DMS153 (cell line): ENCODE measurements around the gene TBC1D22A.

ENCODE experiments used
- DNase-seq: peaks from one replicate; lab custom pipeline; 2025; lab: John Stamatoyannopoulos, UW

The TBC1D22A gene

DNA sequence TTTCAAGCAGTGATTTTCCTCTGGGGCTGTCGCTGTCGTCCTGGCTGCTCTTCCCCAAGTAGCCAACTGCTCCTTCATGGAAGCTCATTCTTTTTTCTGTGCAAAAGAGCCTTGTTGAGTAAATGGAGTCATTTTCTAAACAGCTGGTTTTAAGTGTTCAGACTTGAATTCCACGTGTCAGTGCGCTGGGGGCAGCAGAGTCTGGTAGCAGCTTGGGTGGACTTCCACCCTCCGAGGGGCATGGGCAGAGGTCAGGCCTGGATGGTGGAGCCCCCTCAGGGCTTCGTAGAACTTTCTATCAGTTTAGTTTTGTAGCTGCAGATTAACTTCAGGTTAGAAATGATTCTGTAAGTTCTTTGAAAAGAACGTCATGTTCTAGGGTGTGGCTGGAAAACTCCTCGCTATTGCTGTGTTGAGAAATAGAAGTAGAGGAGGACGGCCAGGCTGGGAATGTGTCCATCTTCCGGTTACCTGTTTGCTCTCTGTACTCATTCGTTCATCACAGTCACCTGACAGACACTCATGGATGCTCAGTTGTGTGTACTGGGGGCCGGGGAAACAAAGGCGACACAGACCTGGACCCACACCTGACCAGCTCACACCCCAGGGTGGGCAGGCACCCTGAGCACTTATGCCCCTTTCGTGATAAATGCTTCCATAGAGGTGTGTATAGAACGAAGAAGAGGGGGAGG, 270.7 kb downstream of the TBC1D22A start:
- no peak for DNase-seq

DNA sequence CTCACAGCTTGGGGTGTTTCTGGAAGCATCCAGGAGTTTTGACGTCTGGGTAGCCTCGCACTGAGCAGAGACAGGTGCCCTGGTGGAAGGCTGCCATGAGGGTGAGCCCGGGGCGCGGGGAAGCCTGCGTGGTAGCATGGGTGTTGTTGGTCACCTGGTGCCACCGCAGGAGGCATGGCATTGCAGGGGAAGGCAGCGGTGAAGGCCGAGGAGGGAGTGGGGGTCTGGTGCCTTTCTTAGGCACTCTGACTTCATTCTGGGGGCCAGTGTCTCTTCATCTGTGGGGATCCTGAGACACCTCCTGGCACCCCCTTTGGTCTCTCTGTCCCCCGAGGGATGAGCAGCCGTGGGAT, 271.2 kb downstream of the TBC1D22A start:
- DNase-seq, result no peak

DNA sequence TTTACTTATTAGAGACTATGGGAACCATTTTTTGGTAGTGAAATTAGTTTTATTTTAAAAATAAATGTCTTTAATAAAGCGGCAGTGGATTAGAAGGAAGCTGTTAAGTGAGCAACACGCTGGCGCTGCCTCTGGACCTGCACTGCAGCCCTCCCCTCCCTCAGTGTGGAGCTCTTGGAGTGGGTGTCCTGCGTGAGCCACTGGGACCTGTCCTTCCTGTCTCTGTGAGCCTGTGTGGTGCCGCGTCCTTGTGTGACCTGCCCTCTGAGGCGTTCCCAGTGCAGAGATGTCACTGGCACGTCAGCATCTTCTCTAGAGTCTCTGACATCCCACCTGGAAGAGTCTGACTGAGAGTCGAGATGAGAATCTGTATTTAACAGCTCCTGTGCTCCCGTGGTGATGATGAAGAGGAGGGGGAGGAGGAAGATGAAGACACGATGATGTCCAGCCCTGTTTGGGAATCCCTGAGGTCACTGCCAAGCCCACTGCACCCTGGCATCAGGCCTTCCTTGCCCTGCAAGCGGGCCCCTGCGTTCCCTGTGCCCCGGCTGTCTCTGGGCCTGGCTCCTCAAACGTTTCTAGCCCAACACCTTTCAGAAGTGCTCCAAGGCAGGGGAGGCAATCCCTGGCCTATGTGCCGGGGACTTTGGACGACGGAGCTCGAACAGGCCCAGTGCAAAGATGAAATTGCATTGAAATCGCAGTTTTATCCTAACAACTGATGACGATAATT, 271.8 kb downstream of the TBC1D22A start:
- DNase-seq, result no peak

DNA sequence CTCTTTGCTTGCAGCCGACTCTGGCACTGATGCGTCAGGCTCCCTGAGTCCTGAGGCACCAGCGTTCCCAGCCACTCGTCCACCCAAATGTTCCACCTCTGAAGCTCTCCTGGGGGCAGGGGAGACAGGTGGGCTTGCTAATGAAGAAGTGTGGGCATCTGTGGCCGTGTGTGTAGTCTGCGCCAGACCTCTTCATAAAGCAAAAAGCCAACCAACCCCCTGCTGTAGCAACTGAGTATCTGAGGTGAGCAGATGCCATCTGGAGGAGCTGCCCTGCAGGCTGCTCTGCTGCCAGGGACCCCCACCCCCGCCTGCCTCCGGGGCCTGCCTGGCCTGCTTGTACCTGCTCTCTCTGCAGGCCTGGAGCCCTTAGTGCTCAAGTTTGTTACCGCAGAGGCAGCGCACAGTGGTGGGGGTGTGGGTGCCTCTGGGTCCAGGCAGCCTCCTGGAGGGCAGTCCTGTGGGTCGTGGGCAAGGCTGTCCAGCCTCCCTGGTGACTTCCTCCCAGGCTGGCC, 272.5 kb downstream of the TBC1D22A start:
- DNase-seq, result no peak

DNA sequence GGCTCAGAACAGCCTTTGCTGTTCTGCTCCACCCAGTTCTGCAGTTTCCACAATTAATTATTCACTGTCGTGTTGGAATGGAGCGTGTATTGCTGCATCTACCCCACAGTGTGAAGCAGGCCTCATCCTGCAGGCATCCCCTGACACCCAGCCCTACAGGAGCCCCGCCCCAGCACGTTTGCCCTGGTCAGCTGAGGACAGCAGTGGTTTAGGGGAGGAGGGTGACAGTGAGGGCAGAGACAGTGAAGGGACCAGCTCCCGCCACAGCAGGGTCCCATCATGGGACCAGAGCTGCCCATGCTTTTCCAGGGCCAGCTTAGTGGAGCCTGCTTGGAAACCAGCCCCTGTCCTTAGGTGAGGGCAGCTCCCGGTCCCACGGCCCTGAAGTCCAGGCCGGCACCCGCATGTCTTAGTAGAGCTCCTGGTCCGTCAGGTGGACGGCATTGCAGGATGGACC, 273.0 kb downstream of the TBC1D22A start:
- no peak for DNase-seq

DNA sequence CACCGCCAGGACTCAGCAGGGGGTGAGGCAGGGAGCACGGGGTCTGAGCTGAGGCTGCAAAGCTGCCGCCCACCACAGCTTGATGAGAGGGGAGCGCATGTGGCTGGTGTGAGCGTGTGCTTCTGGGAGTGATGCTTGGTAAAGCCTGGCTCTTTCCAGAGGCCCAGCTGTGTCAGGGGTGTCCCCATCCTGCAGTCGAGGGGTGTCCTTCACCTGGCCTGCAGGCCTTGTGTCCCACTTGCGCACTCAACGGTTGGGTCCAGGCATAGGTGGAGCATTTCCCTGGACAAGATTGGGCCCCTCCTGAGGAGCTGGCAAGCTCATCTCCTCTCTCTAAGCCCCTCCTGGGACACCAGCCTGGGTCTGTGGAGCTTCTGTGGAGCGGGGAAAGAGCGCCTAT, 273.9 kb downstream of the TBC1D22A start:
- DNase-seq, result no peak

DNA sequence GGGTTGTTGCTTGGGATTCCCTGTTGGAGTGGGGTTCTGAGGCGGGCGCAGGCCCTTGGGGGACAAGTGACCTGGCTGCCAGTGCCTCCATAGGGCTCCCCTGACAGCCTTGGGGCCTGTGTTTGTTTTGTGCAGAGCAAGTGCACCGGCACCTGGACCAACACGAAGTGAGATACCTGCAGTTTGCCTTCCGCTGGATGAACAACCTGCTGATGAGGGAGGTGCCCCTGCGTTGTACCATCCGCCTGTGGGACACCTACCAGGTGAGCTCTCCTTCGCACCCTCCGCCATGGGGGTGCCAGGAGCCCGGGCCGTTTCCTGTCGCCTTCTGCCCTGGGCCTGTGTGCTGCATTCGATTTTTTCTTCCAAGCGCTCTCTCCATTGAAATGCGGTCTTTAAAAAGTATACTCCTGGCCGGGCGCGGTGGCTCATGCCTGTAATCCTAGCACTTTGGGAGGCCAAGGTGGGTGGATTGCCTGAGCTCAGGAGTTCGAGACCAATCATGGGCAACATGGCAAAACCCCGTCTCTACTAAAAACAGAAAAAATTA, 274.6 kb downstream of the TBC1D22A start:
- DNase-seq, result no peak

DNA sequence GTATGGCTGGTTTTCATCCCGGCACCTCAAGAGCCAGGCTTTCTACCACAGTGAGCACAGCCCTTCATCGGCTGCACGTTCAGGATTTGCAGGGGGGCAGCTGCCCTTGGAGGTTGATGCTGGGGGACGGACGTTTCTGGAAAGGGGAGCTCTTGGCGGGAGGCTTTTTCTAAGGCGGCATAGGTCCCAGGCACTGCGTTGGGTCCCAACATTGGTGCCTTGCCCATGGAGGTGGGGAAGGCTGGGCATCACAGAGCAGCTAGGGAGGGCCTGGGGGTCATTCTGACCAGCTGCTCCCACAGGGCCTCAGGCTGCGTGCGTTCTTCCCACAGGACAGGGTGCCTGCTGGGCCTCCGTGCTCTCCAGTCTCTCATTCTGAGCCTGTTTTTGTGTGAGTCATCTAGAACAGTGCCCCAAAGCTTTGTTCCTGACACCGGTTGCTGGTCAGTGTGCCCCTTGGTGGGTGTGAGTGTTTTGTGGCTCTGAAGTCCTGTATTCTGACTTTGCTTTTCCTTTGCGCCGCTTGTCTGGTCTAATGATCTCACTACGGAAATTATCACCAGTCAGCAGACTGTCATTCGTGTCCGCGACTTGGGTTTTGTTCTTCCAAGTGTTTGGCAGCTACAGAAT, 275.9 kb downstream of the TBC1D22A start:
- DNase-seq, result no peak

DNA sequence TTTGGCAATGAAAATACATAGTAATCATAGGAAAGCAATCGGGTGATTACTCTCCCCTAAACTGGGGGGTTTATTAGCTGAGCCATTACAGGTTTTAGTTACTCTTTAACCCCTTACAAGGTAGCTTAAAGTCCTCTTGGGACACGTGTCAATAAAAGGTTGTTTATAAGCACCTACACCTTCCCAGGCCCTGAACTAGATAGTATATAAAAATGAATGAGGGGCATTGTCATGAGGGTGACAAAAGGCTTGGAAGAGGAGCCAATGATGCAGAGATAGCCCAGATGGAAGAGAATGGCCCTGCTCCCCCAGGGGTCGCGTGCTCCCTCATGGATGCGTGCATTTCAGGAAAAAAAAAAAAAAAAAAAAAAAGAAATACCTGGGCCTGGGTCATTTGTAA, 276.9 kb downstream of the TBC1D22A start:
- DNase-seq, result no peak

DNA sequence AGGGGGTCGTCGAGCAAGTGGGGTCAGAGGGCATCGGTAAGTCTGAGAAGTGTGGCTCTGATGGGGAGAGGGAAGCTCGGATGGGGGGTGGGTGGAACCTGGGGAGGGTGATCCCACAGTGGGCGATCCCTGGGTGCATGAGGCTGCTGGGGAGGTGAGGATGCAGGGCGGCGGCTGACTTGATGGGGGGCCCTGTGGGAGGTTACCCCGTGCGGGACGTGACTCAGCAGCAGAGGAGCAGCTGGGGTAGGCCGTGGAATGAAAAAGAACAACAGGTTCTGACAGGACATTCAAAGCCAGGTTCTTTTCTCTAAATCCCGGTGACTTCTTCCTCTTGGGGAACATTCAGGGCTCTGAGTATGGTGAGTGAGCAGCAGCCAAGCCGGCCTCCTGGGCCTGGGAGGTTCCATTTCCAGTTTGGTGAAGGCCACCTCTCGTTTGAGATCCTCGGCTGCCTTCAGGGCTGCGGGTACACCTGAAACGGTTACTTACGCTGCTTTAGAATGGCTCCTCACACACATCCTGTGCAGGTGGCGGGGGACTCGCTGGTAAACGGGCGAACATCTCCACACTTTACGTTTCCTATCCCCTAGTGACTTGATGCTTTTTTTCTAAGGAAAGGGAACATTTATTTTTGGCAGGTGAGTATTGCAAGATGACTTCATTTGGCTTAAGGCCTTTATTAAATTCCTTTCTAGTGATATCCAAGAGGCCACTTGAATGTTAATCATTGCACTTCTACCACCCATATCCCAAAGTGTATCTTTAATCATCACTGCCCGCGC, 278.2 kb downstream of the TBC1D22A start:
- no peak for DNase-seq

DNA sequence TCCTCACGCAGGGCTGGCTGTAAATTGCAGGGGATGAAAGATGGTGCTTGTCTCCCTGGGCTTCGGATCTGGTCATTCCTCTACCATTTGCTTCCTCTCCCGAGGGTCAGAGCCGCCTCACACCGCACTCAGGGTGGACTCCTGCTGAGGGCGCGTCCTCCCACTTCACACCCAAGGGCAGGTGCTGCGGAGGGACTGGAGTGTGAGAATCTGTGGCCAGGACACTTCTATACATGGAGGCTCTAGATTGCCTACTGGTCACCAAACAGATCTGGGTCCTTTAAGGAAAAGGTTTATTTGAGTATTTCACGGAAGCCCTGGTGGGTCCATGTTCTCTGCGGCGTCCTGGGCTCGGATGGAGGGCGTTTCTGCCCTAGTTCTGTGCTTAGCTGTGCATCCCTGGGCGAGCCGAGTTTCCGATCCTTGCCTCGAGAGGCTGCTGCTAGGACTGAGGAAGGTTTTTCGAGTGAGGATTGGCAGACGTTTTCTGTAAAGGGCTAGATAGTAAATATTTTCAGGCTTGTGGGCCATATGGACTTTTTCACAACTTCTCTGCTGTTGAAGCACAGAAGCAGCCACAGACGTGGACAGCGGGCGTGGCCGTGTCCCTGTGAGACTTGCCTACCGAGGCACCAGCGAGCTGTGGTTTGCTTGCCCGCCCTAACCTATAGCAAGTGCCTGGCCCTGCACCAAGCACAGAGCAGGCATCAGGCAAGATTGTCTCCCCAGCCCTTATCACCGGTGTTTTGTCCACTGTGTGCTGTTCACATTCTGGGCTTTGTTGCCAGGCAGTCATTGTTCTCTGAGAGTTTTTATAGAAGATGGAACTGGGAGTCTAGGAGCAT, 279.0 kb downstream of the TBC1D22A start:
- DNase-seq, result no peak

DNA sequence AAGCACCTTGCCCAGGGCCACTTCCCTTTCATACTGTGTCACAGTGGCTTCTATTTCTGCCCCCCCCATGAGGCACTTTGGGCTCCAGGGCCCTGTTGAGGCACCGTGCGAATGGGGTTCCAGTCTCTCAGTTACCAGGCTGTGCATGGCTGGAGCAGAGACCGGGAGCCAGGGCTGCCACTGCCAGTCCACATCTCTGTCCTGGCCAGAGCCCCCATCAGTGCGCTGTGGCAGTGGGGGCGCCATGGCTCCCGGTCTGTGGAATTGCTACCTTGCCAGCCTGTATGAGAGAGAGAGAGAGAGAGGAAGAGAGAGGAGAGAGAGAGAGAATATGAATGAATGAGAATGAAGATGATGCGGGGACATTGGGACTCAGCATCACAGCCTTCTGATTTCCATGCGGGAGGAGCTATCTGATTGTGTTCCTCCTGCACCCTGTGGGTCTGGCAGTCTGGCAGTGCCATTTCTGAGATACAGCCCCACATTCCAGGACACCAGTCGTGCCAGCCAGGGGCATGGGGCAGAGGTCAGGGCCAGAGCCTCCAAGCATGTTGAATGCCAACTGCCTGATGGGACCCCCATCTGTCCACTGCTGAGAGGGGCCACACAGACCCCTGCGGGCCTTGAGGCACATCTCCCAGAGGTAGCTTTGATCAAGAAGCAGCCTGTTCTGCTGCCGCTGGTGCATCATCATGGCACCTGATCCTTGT, 279.8 kb downstream of the TBC1D22A start:
- no peak for DNase-seq

DNA sequence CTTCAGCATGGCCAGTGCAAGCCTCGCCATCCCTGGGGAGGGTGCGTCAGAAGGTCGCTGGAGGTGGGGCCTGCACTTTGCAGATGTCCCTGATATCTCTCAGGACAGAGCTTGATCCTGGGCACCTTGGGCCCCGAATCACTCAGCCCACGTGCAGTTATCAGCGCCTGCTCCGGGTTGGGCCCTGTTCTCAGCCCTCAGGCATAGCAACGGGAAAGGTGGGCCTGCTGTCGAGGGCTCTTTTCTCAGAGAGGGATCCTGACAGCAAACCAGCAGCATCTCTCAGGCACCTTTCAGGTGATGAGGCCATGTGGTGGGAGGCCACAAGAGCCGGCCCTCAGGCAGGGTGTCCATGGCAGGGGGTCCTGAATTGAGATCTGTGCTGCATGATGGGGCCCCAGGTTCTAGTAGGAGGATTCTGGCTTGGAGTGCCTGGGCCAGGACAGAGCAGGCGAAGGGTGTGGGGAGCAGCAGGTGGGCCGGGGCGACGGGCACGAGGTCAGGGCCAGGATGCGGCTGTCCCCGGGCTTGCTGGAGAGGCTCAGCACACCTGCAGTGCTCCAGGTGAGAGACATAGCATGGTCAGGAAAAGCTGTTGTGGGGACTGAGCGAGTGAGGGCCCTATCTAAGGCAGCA, 280.5 kb downstream of the TBC1D22A start:
- no peak for DNase-seq

DNA sequence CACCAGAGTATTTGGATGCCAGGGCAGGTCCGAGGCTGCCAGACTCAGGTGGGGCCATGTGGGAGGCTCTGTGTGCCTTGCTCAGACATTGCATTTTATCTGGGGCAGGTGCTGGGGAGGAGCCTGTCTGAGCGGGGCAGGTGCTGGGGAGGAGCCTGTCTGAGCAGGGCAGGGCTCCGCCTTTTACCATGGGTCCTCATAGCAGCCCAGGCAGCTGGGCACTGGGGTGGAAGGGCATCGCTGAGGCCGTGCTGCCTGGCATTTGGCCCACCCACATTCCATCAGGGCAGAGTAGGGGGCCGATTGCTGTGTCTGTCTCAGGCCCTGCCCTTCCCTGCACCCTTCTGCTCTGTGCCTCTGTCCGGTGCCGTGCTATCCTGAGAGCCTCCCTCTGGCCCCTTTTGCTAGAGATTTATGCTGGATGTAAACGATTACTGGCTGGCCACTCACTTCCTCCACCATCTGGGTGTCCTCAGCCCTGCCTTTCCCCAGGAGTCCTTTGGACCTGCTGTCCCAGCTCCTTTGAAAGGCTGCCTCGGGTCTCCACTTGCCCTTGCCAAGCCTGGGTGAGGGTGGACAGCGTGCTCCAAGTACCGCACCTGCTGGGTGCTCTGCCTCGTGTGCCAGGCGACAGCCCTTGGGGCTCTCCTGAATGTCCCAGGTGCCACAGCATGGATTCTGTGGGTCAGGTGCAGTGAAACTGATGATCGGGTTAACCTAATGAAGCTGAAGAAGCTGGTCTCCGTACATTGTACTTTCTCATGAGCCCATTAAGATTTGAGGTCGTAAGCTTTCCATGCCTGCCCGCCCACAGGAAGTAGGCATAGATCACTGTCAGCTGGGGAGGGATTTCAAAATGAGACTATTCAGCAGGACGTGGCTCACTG, 281.6 kb downstream of the TBC1D22A start:
- DNase-seq, result peak; percentile 83

DNA sequence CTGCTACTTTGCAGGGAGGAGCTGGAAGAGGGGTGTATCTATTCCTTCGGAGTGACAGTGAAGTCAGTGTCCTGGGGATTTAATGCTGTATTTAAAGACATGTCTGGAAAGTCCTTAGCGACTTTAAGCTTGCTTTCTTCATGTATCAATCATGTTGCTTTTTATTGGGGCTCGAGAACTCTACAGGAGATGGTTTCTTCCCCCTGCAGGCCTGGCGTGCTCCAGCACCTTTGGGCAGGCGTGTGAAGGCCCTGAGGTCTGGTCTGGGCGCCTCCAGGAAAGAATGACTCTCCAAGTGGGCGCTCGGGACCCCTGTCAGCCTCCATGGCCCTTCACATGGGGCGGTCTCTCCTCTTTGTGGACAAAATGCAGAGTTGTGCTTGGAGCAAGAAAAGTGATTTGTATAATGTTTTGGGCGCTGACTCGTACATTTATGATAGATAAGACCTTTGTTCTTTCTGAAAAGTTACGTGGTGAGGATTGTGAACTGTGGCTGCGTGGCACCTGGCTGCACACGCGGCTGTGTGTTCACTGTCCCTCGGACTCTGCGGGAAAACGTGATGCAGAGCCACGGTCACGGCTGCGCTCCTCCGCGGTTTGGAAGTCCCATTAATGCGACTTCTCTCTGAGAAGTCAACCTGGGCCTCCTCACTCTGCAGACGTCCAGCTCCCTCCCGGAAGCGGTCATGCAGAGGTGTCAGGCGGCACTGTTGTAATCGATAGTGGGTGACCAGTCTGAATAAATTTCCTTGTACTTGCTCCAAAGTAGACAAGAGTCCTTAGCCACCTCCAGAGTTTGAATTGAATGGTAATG, 282.5 kb downstream of the TBC1D22A start:
- DNase-seq, result no peak

DNA sequence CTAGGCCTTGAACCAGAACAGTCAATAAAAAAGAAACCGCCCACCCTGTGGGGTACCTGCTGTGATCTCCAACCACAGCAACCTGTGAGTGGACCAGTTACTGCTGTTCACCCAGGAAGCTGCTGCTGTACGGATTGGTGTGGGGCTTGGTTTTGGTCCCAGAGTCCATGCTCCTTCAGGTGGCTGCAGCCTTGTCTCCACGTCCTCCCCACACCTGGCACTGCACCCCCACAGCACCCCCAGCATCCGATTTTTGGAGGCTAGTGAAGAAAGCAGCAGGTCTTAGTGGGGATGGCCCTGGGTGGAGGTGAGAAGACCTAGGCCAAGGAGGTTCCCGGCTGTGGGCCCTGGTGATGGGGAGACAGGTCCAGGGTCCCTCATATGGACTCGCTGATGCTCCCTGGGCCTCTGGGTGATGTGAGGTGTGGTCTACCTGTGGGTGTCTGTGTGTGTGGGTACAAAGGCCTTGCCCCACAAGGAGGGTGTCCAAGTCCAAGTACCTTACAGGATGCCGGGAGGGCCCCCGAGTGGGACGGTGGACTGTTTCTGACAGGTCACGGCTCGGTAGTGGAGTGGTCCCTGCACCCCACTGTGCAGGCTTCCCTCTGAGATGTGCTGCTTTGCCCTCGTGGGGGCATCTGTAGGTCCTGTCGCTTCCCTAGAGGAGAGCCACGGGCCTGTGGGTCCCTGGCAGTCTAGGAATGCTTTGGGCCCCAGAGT, 283.4 kb downstream of the TBC1D22A start:
- no peak for DNase-seq

DNA sequence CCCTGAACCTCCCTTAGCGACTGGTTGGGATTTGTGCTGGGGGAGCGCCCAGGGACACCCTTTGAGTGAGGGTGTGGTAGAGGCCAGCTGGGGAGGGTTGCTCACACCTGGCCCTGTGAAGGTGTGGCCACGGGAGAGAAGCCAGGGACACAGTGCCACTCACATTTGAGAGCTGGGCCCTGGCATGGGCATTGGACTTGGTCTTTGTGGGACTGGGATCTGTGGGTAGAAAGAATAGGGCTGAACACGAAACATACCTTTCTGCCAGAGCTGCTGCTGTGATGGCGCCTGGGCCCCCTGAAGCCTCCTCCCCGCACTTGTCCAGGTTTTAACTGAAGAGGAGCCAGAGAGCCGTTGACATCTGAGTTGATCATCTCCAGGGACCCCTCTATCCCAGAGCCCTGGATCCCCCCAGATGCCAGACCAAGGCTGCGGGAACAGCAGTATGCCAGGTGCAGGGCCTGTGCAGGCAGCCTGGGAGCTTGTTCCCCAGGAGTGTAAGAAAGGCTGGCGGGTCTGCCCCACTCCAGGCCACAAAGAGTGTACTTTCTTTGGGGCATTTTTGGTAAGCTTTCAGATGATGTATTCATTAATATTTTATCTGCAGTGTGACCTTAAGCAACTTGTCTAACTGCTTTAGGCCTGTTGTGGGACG, 284.1 kb downstream of the TBC1D22A start:
- DNase-seq, result no peak
